K562 (cell line): ENCODE results near the gene CFP. TPM values are rescaled to one million over a fixed set of nuclear protein-coding genes. Genes with fewer than 3 reads are reported as not detected.
A peak's percentile ranks its signal among the peaks of the same experiment; 100 is the strongest.

Experiments used
- BRD9 ChIP-seq: fragments of 450-650 bp; IDR thresholded peaks from 2 replicates; pipeline ENCODE4 v1.6.1; 2018; ENCODE audit warnings: low read depth; ENCODE audit not compliant: partially characterized antibody
- ELF2 ChIP-seq: fragments of 250-450 bp; sonication (Bioruptor Pico); IDR thresholded peaks from 2 replicates; pipeline ENCODE4 v1.5.0; 2021; ENCODE audit warnings: mild to moderate bottlenecking
- FOXJ3 ChIP-seq: sonication (generic); formaldehyde crosslinking; IDR thresholded peaks from 2 replicates; pipeline ENCODE4 v1.4.0; 2020; ENCODE audit warnings: mild to moderate bottlenecking, missing genetic modification reagents
- FOXP4 ChIP-seq: sonication (generic); formaldehyde crosslinking; IDR thresholded peaks from 2 replicates; pipeline ENCODE4 v1.8.0; 2022; ENCODE audit warnings: mild to moderate bottlenecking, missing genetic modification reagents, borderline replicate concordance
- MAFK ChIP-seq: IDR thresholded peaks from 2 replicates; pipeline ENCODE4 v1.6.1; 2011; ENCODE audit warnings: low read length, improper control_type of control experiment
- NBN ChIP-seq: fragments of 450-650 bp; IDR thresholded peaks from 2 replicates; pipeline ENCODE4 v1.6.1; 2016; ENCODE audit warnings: low read depth, mild to moderate bottlenecking
- NFATC3 ChIP-seq: fragments of 450-650 bp; IDR thresholded peaks from 2 replicates; pipeline ENCODE4 v1.6.1; 2017; ENCODE audit warnings: mild to moderate bottlenecking
- NKRF ChIP-seq: fragments of 450-650 bp; IDR thresholded peaks from 2 replicates; pipeline ENCODE4 v1.6.1; 2016; ENCODE audit warnings: borderline replicate concordance
- NONO ChIP-seq, 2 experiments: fragments of 200-400 bp in 1 of 2; fragments of 450-650 bp in 1 of 2; formaldehyde crosslinking in 1 of 2; IDR thresholded peaks; 2 replicates each; pipeline ENCODE4 v1.6.1; 2017; ENCODE audit warnings: low read depth in 2 of 2, mild to moderate bottlenecking in 2 of 2, moderate library complexity in 2 of 2, low read length in 1 of 2
- PPARD ChIP-seq: fragments of 250-450 bp; sonication (Bioruptor Pico); IDR thresholded peaks from 2 replicates; pipeline ENCODE4 v1.8.0; 2022; ENCODE audit warnings: inconsistent platforms, mild to moderate bottlenecking, moderate library complexity
- SAP30 ChIP-seq: fragments of 200-600 bp; sonication (generic); IDR thresholded peaks from 2 replicates; pipeline ENCODE4 v1.6.1; 2012; ENCODE audit warnings: borderline replicate concordance, low read depth, mild to moderate bottlenecking, moderate library complexity, low read length, control low read depth, inconsistent platforms; ENCODE audit not compliant: insufficient read depth, poor library complexity, severe bottlenecking
- TBP ChIP-seq: optimal IDR thresholded peaks from 2 replicates; pipeline ENCODE3; 2011; ENCODE audit warnings: low read depth, low read length, improper control_type of control experiment
- polyA plus RNA-seq, 8 experiments: library from polyadenylated mRNA; depleted of rRNA in 4 of 8; stranded (reverse) in 5 of 8; unstranded in 3 of 8; fragments of >200 nt; fragmentation: Nextera tagmentation in 2 of 8; fragmentation: Illumina TruSeq in 1 of 8; extraction: Ambion mirVana in 2 of 8; extraction: Trizol in 1 of 8; gene quantifications; 2 replicates each; pipeline versions ENCODE4 v1.2.1 to v1.2.3, GENCODE V29; 2011 to 2014; ENCODE audit warnings: inconsistent platforms in 1 of 8, missing spikeins in 1 of 8
- total RNA-seq, 7 experiments: library from RNA; depleted of rRNA in 6 of 7; stranded (reverse); fragments of >200 nt in 6 of 7; fragmentation: Illumina TruSeq in 2 of 7; extraction: Trizol in 2 of 7; gene quantifications; 2 replicates each; pipeline versions ENCODE4 v1.2.1 to v1.2.3, GENCODE V29; 2011 to 2021; ENCODE audit warnings: low replicate concordance in 1 of 7
- TF ChIP-seq, protein P1 (sequence below): fragments of 450-650 bp; formaldehyde crosslinking; conservative IDR thresholded peaks from 2 replicates; pipeline ENCODE4 v1.4.0; 2022; ENCODE audit warnings: mild to moderate bottlenecking, missing genetic modification characterization
- TF ChIP-seq, protein P2 (sequence below): fragments of 450-650 bp; IDR thresholded peaks from 2 replicates; pipeline ENCODE4 v1.6.1; 2016
- TF ChIP-seq, protein P3 (sequence below): sonication (generic); formaldehyde crosslinking; IDR thresholded peaks from 2 replicates; pipeline ENCODE4 v1.8.0; 2023; ENCODE audit warnings: mild to moderate bottlenecking, missing genetic modification reagents
- TF ChIP-seq, protein P4 (sequence below): sonication (generic); formaldehyde crosslinking; IDR thresholded peaks from 2 replicates; pipeline ENCODE4 v1.9.0; 2022; ENCODE audit warnings: mild to moderate bottlenecking, missing genetic modification reagents

Gene CFP
- total and polyA plus RNA-seq, 9 of the 15 experiments (the other 6 are each of a cell fraction or from before 2014, with no cell fraction given): 0.18 to 2.0 (median 0.55) TPM

DNA sequence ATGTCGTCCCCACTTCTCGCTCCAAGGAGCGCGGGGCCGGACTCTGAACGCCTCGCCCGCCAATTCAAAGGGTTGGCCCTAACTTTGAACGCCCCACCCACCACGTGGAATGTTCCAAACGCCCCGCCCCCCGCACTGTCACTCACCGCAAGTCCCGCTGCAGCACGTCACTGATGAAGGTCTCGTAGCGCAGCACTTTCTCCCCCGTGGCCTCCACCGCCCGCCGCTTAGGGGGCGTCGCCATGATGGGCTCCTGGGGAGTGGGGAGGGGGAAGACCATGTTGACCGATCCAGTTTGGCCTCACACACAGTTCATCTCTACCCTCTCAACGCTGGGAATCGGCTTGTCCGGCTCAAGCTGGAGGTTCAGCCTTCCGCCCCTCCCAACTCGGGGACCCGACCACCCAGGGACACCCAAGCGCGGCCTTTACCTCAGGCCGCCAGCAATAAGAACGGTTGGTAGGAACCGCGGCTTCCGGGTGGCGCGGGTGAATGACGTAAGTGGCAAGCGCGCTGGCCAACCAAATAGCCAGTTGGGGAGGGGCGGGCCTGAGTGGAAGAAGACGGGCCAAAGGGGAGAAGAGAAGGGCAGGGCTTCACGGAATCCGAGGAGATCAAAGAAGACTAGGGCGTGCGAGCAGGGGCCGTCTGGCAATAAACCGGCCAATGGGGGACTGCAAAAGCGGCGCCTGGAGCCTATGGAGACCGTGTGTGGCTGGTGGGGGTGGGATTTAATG lies 29.1 kb upstream of the CFP start, which contains the start of gene UXT (continued):
- TF ChIP-seq, protein P1, sequence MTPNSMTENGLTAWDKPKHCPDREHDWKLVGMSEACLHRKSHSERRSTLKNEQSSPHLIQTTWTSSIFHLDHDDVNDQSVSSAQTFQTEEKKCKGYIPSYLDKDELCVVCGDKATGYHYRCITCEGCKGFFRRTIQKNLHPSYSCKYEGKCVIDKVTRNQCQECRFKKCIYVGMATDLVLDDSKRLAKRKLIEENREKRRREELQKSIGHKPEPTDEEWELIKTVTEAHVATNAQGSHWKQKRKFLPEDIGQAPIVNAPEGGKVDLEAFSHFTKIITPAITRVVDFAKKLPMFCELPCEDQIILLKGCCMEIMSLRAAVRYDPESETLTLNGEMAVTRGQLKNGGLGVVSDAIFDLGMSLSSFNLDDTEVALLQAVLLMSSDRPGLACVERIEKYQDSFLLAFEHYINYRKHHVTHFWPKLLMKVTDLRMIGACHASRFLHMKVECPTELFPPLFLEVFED (CRISPR knock-in tag): no peak
- TF ChIP-seq, protein P2, sequence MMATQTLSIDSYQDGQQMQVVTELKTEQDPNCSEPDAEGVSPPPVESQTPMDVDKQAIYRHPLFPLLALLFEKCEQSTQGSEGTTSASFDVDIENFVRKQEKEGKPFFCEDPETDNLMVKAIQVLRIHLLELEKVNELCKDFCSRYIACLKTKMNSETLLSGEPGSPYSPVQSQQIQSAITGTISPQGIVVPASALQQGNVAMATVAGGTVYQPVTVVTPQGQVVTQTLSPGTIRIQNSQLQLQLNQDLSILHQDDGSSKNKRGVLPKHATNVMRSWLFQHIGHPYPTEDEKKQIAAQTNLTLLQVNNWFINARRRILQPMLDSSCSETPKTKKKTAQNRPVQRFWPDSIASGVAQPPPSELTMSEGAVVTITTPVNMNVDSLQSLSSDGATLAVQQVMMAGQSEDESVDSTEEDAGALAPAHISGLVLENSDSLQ: peak; percentile 98
- no peak for TF ChIP-seq PPARD
- TF ChIP-seq, protein P3, sequence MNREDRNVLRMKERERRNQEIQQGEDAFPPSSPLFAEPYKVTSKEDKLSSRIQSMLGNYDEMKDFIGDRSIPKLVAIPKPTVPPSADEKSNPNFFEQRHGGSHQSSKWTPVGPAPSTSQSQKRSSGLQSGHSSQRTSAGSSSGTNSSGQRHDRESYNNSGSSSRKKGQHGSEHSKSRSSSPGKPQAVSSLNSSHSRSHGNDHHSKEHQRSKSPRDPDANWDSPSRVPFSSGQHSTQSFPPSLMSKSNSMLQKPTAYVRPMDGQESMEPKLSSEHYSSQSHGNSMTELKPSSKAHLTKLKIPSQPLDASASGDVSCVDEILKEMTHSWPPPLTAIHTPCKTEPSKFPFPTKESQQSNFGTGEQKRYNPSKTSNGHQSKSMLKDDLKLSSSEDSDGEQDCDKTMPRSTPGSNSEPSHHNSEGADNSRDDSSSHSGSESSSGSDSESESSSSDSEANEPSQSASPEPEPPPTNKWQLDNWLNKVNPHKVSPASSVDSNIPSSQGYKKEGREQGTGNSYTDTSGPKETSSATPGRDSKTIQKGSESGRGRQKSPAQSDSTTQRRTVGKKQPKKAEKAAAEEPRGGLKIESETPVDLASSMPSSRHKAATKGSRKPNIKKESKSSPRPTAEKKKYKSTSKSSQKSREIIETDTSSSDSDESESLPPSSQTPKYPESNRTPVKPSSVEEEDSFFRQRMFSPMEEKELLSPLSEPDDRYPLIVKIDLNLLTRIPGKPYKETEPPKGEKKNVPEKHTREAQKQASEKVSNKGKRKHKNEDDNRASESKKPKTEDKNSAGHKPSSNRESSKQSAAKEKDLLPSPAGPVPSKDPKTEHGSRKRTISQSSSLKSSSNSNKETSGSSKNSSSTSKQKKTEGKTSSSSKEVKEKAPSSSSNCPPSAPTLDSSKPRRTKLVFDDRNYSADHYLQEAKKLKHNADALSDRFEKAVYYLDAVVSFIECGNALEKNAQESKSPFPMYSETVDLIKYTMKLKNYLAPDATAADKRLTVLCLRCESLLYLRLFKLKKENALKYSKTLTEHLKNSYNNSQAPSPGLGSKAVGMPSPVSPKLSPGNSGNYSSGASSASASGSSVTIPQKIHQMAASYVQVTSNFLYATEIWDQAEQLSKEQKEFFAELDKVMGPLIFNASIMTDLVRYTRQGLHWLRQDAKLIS: peak; percentile 96
- TF ChIP-seq SAP30: peak; percentile 75
- peak; percentile 69 for TF ChIP-seq NBN
- TF ChIP-seq BRD9: peak; percentile 60
- peak; percentile 73; the same call in 1 of the 2 replicates for TF ChIP-seq FOXP4 (CRISPR knock-in tag)
- no peak for TF ChIP-seq MAFK
- 0 out of 2 replicates have a peak, but pooled peaks have one; percentile 26 for TF ChIP-seq NFATC3
- TF ChIP-seq TBP: peak; percentile 39
- peak; percentile 99 for TF ChIP-seq ELF2
- TF ChIP-seq, protein P4, sequence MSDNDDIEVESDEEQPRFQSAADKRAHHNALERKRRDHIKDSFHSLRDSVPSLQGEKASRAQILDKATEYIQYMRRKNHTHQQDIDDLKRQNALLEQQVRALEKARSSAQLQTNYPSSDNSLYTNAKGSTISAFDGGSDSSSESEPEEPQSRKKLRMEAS (CRISPR knock-in tag): peak; percentile 79
- TF ChIP-seq NKRF: peak; percentile 94
- TF ChIP-seq FOXJ3 (CRISPR knock-in tag): no peak
- TF ChIP-seq NONO (IDR thresholded peaks at IDR 0.05; ENCODE audit: low read depth in 2 of 2, low read length in 1 of 2): peak in 1 of 2 experiments; percentile 54; a peak in 1 of 4 replicates
